Upper lobe of left lung (tissue), 6 donors: Measurements from ENCODE around the gene S100Z. TPM values are rescaled to one million over a fixed set of nuclear protein-coding genes. Genes with fewer than 3 reads are reported as not detected.

Experiments
- ATAC-seq, 2 donors: fragments of 200-7000 bp; cut with Tn5 transposase; one replicate each; pipeline ENCODE4 v1.9.1; 2022; ENCODE audit warnings: mild to moderate bottlenecking in 2 of 2, moderate library complexity in 2 of 2; ENCODE audit not compliant: low FRiP score in 2 of 2
- DNase-seq, 2 donors: peaks; one replicate each; pipeline ENCODE4 v3.0.0-alpha.2; 2019 to 2020
- H3K27ac ChIP-seq, 4 donors: fragments of 200-600 bp; sonication (generic); one replicate each; pipeline ENCODE4 v1.5.1; 2016 to 2019
- H3K27me3 ChIP-seq, 4 donors: fragments of 200-600 bp; sonication (generic); one replicate each; pipeline ENCODE4 v1.5.1; 2017 to 2019
- H3K36me3 ChIP-seq, 4 donors: fragments of 200-600 bp; sonication (generic); one replicate each; pipeline ENCODE4 v1.5.1; 2016 to 2019
- H3K4me1 ChIP-seq, 4 donors: fragments of 200-600 bp; sonication (generic); one replicate each; pipeline ENCODE4 v1.5.1; 2018 to 2019
- H3K4me3 ChIP-seq, 4 donors: fragments of 200-600 bp; sonication (generic); one replicate each; pipeline ENCODE4 v1.5.1; 2017 to 2019; ENCODE audit warnings: mild to moderate bottlenecking in 2 of 4, moderate library complexity in 1 of 4
- H3K9me3 ChIP-seq, 4 donors: fragments of 200-600 bp; sonication (generic); one replicate each; pipeline ENCODE4 v1.5.1; 2018 to 2019
- EP300 ChIP-seq, 4 donors: sonication (generic); formaldehyde crosslinking; IDR thresholded peaks; one replicate each; pipeline ENCODE4 v1.5.1; 2017; ENCODE audit warnings: antibody characterized with exemption in 4 of 4, control low read depth in 2 of 4
- POLR2A ChIP-seq, 4 donors: fragments of 450-650 bp; IDR thresholded peaks; one replicate each; pipeline ENCODE4 v1.5.1; 2016 to 2017; ENCODE audit warnings: antibody characterized with exemption in 4 of 4, mild to moderate bottlenecking in 2 of 4
- POLR2AphosphoS5 ChIP-seq, 2 donors: sonication (generic); formaldehyde crosslinking; IDR thresholded peaks; one replicate each; pipeline ENCODE4 v1.5.1; 2017; ENCODE audit warnings: antibody characterized with exemption in 2 of 2
- WGBS, 2 donors: methylation state at CpG; one replicate each; pipeline ENCODE4 v1.1.5; 2017 to 2018; 5-methylcytosine and 5-hydroxymethylcytosine counted together
- total RNA-seq, 6 donors: library from RNA; depleted of rRNA in 4 of 6; stranded (reverse); fragments of >200 nt in 4 of 6; gene quantifications; one replicate each; pipeline versions ENCODE4 v1.1.0 to v1.2.1, GENCODE V29; 2016 to 2021
- TF ChIP-seq, protein P1 (sequence below), 6 experiments: fragments of 450-650 bp in 4 of 6; fragments of 200-600 bp in 2 of 6; sonication (generic) in 2 of 6; IDR thresholded peaks; one replicate each; pipeline ENCODE4 v1.5.1; 2016 to 2019; ENCODE audit warnings: antibody characterized with exemption in 6 of 6
- donor health status: DM: no; HTN: no; CAD: no; lungs with moderate emphysema.
- donor health status: DM: no; HTN: yes; CAD: no; lungs with severe emphysema.

Gene S100Z
- total RNA-seq, 6 donors from 2014 or later: 0.37 to 2.1 (median 0.82) TPM; not detected in 2

DNA sequence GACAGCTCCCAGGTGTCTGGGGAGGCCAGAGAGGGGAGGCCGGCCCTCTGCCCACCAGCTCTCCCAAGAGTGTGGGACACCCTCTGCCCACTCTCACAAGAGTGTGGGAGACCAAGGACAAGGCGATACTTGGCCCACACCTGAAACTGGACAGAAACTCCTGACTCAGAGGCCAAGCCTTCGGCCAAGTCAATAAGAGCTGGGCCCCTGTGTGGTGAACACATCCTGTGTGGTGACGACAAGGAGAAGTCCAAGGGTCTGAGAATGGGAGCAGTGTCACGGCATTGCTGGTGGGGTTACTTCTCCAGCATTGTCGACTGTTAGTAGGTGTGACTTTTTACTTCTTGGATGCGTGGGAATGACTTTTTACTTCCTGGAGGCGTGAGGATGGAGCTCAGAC is 45.5 kb upstream of the S100Z start:
- WGBS, 2 donors: 71 to 75% methylated on average over 8 of the region's 8 CpGs

DNA sequence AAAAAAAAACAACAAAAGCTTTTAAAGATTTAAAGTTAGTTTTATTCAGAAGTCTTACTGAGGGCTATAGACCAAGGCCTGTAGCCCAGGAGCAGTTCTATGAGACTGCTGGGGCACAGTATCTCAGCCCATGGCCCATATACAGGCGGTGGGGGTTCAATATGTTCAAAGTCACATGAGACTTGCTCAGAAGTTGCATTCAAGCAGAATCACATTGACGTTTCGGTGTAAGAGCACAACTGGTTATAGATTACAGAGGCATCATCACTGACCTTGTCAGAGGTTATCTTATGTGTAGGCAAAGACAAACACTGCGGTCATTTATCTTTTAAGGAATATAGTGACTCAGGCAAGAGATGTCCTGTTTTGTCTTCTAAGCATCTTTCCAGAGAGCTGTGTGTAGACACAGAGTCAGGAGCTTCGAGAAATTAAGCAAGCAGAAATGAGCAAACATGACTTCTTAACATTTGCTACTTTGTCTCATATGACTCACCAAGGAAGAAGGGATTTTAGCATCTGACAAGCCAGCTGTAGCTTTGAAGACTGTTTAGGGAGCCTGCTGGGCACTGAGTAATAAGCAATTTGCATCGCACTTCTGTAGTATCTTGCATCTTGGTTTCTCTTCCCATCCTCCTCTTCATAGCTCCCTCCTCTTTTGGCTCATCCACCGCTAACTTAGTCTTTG is 43.9 kb upstream of the S100Z start:
- Histone ChIP-seq H3K36me3 (no peaks in the 10 kb centered on the region), H3K4me3 (no peak overlapping the region), H3K27ac (no peak overlapping the region), H3K4me1 (peaks cover 0 to 4% (median 0%) of the 10 kb centered on the region in 4 donors), H3K27me3 (no peaks in the 10 kb centered on the region), H3K9me3 (no peaks in the 10 kb centered on the region)
- DNase-seq (no peak), ATAC-seq (peak; percentile 62 to 79)
- no peak for TF ChIP-seq POLR2A (IDR thresholded peaks at IDR 0.05)
- TF ChIP-seq POLR2AphosphoS5 (IDR thresholded peaks at IDR 0.05): no peak
- TF ChIP-seq EP300 (IDR thresholded peaks at IDR 0.05): no peak
- TF ChIP-seq, protein P1, sequence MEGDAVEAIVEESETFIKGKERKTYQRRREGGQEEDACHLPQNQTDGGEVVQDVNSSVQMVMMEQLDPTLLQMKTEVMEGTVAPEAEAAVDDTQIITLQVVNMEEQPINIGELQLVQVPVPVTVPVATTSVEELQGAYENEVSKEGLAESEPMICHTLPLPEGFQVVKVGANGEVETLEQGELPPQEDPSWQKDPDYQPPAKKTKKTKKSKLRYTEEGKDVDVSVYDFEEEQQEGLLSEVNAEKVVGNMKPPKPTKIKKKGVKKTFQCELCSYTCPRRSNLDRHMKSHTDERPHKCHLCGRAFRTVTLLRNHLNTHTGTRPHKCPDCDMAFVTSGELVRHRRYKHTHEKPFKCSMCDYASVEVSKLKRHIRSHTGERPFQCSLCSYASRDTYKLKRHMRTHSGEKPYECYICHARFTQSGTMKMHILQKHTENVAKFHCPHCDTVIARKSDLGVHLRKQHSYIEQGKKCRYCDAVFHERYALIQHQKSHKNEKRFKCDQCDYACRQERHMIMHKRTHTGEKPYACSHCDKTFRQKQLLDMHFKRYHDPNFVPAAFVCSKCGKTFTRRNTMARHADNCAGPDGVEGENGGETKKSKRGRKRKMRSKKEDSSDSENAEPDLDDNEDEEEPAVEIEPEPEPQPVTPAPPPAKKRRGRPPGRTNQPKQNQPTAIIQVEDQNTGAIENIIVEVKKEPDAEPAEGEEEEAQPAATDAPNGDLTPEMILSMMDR (IDR thresholded peaks at IDR 0.05): no peak
- WGBS, 2 donors: 76 to 85% methylated on average over 7 of the region's 7 CpGs

More for the DNA sequence above, 45.5 kb upstream of the S100Z start:
- Histone ChIP-seq H3K27ac (no peak overlapping the region), H3K9me3 (no peaks in the 10 kb centered on the region), H3K27me3 (no peaks in the 10 kb centered on the region), H3K4me1 (peaks cover 0 to 4% (median 0%) of the 10 kb centered on the region in 4 donors), H3K36me3 (no peaks in the 10 kb centered on the region), H3K4me3 (no peak overlapping the region)
- TF ChIP-seq POLR2AphosphoS5 (IDR thresholded peaks at IDR 0.05) (no peak), EP300 (IDR thresholded peaks at IDR 0.05) (no peak), POLR2A (IDR thresholded peaks at IDR 0.05) (no peak)
- TF ChIP-seq, protein P1 (IDR thresholded peaks at IDR 0.05): no peak
- ATAC-seq (no peak), DNase-seq (no peak)

DNA sequence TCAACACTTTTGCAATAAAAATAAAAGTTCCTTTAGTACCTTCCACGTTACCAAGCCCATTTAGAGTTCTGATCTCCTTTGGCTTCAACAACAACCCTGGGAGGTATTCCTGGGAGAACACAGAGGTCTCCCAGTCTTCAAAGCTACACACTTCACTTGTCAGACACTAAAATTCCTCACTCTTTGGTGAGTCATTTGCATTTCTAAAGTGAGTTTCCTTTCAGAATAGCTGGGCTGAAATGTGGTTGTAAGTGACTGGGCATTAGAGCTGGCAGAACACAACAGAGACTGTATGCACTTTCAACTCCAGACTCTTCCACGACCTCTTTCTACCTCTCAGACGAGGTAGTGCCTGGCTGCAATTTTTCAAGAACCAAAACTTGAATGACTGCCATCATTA is 42.5 kb upstream of the S100Z start:
- no peaks in the 10 kb centered on the region for H3K27me3 ChIP-seq
- no peaks in the 10 kb centered on the region for H3K9me3 ChIP-seq
- no peak for ATAC-seq
- H3K4me1 ChIP-seq: no peaks in the 10 kb centered on the region
- H3K36me3 ChIP-seq: no peaks in the 10 kb centered on the region
- no peak overlapping the region for H3K27ac ChIP-seq
- TF ChIP-seq, protein P1 (IDR thresholded peaks at IDR 0.05): no peak
- TF ChIP-seq POLR2A (IDR thresholded peaks at IDR 0.05) (no peak), POLR2AphosphoS5 (IDR thresholded peaks at IDR 0.05) (no peak), EP300 (IDR thresholded peaks at IDR 0.05) (no peak)
- 59 to 68% methylated on average over 3 of the region's 3 CpGs for WGBS, 2 donors
- no peak overlapping the region for H3K4me3 ChIP-seq
- DNase-seq: no peak

DNA sequence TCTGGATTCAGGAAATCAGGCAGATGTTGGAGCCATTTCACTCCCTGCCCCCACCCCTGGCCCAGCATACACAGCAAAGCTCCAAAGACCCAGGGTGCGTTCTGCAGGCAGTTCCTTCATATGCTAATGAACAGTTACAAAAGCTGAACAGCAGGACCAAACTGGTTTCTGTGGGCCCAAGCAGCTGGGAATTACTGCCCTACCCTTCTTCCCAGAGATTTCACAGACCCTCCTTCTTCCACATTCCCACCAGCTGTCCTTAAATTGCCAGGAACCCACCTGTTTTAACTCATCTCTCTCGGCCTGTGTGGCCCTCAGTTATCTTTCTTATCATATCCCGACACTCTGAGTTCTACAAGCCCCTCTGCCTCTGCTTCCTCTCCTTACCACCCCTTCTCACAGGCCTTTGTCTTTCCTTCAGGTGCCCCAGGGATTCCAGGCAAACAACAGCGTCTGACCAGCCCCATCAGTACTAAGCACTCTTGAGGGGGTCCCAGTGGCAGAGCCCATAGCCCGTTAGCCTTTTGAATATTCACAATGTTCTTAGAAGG is 41.6 kb upstream of the S100Z start:
- H3K9me3 ChIP-seq: no peaks in the 10 kb centered on the region
- DNase-seq (no peak), ATAC-seq (no peak)
- H3K27me3 ChIP-seq: no peaks in the 10 kb centered on the region
- no peak overlapping the region for H3K4me3 ChIP-seq
- H3K36me3 ChIP-seq: no peaks in the 10 kb centered on the region
- H3K27ac ChIP-seq: no peak overlapping the region
- no peaks in the 10 kb centered on the region for H3K4me1 ChIP-seq
- TF ChIP-seq POLR2A (IDR thresholded peaks at IDR 0.05) (no peak), POLR2AphosphoS5 (IDR thresholded peaks at IDR 0.05) (no peak), EP300 (IDR thresholded peaks at IDR 0.05) (no peak)
- TF ChIP-seq, protein P1 (IDR thresholded peaks at IDR 0.05): no peak
- 82 to 86% methylated on average over 5 of the region's 5 CpGs for WGBS, 2 donors

DNA sequence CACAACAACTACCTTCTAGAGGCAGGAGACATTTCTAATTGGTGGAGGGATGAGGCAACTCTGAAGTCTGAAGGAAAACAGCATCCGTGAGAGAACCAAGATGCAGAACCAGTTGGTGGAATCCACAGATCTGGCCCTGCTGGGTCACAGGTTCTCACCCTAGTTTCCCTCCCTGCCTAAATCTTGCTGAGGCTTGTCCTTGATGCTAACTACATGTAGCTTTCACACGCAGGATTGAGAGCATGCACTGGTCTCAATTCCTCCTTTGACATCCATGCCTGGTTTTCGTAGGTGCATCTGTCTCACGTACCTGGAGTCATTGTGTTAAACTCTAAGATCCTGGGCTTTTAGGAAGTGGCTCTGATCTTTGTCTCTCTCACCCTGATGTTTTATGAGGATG is 40.7 kb upstream of the S100Z start:
- no peaks in the 10 kb centered on the region for H3K4me1 ChIP-seq
- no peaks in the 10 kb centered on the region for H3K36me3 ChIP-seq
- ATAC-seq: no peak
- DNase-seq: no peak
- no peak overlapping the region for H3K27ac ChIP-seq
- no peaks in the 10 kb centered on the region for H3K9me3 ChIP-seq
- H3K27me3 ChIP-seq: no peaks in the 10 kb centered on the region
- 85 to 88% methylated on average over 4 of the region's 4 CpGs for WGBS, 2 donors
- H3K4me3 ChIP-seq: no peak overlapping the region
- TF ChIP-seq POLR2A (IDR thresholded peaks at IDR 0.05) (no peak), POLR2AphosphoS5 (IDR thresholded peaks at IDR 0.05) (no peak), EP300 (IDR thresholded peaks at IDR 0.05) (no peak)
- TF ChIP-seq, protein P1 (IDR thresholded peaks at IDR 0.05): no peak
